SK-N-SH (cell line): ENCODE measurements around the gene PLXND1. TPM values are rescaled to one million over a fixed set of nuclear protein-coding genes. Genes with fewer than 3 reads are reported as not detected.

ENCODE experiments used
- CTCF ChIA-PET: fragments of 300-600, 350-600 bp; formaldehyde crosslinking; extraction: SDS; loops from one replicate; lab custom pipeline; 2021; lab: Yijun Ruan, JAX
- POLR2A ChIA-PET: fragments of 350-600 bp; sonication (Branson Sonifier 250); formaldehyde crosslinking; extraction: SDS; loops from one replicate; lab custom pipeline; 2020; ENCODE audit warnings: antibody characterized with exemption, inconsistent platforms; lab: Yijun Ruan, JAX
- DNase-seq: peaks from one replicate; pipeline ENCODE4 v3.0.0; 2012
- H2AFZ ChIP-seq: fragments of 200-600 bp; sonication (generic); 2 replicates; pipeline ENCODE4 v1.8.1; 2016; ENCODE audit warnings: antibody characterized with exemption, mild to moderate bottlenecking, low read depth
- H3F3A ChIP-seq: fragments of 200-600 bp; sonication (generic); replicated peaks from 2 replicates; pipeline ENCODE3; 2016; ENCODE audit warnings: antibody characterized with exemption, mild to moderate bottlenecking; ENCODE audit not compliant: insufficient read depth
- H3K27ac ChIP-seq, 2 experiments: fragments of 200-500 bp in 1 of 2; fragments of 200-600 bp in 1 of 2; sonication (Bioruptor generic) in 1 of 2; sonication (generic), shearing (Covaris generic) in 1 of 2; 2 replicates each; pipeline versions ENCODE4 v1.5.1 to v1.6.1; 2014 to 2016; ENCODE audit warnings: low read depth in 2 of 2, inconsistent platforms in 1 of 2, low read length in 1 of 2, mild to moderate bottlenecking in 1 of 2, mixed read lengths in 1 of 2
- H3K27me3 ChIP-seq: fragments of 200-600 bp; sonication (generic), shearing (Covaris generic); 2 replicates; pipeline ENCODE4 v1.6.1; 2016; ENCODE audit warnings: mixed run types; ENCODE audit not compliant: insufficient read depth
- H3K36me3 ChIP-seq, 2 experiments: fragments of 200-500 bp in 1 of 2; fragments of 200-600 bp in 1 of 2; sonication (Bioruptor generic) in 1 of 2; sonication (generic) in 1 of 2; replicated peaks in 1 of 2; 2 replicates each; pipeline versions ENCODE3 to v1.5.1; 2014 to 2016; ENCODE audit warnings: low read length in 1 of 2, mild to moderate bottlenecking in 1 of 2; ENCODE audit not compliant: insufficient read depth in 2 of 2, control insufficient read depth in 1 of 2
- H3K4me1 ChIP-seq, 2 experiments: fragments of 200-500 bp in 1 of 2; fragments of 200-600 bp in 1 of 2; sonication (Bioruptor generic) in 1 of 2; sonication (generic), shearing (Covaris generic) in 1 of 2; 2 replicates each; pipeline versions ENCODE4 v1.5.1 to v1.6.1; 2014 to 2016; ENCODE audit warnings: low read depth in 1 of 2, low read length in 1 of 2, mixed run types in 1 of 2; ENCODE audit not compliant: insufficient read depth in 2 of 2, control insufficient read depth in 1 of 2
- H3K4me2 ChIP-seq: fragments of 200-600 bp; sonication (generic), shearing (Covaris generic); 2 replicates; pipeline ENCODE4 v1.6.1; 2017; ENCODE audit warnings: mixed run types
- H3K4me3 ChIP-seq, 2 experiments: fragments of 200-500 bp in 1 of 2; fragments of 200-600 bp in 1 of 2; sonication (Bioruptor generic) in 1 of 2; sonication (generic), shearing (Covaris generic) in 1 of 2; 2 replicates each; pipeline versions ENCODE4 v1.5.1 to v1.8.1; 2014 to 2016; ENCODE audit warnings: low read depth in 2 of 2, inconsistent platforms in 1 of 2, low read length in 1 of 2, mild to moderate bottlenecking in 1 of 2, mixed read lengths in 1 of 2, moderate library complexity in 1 of 2
- H3K79me2 ChIP-seq: fragments of 200-600 bp; sonication (generic); 2 replicates; pipeline ENCODE4 v1.8.1; 2017; ENCODE audit warnings: mild to moderate bottlenecking; ENCODE audit not compliant: insufficient read depth
- H3K9ac ChIP-seq: fragments of 200-600 bp; sonication (generic); 2 replicates; pipeline ENCODE4 v1.6.1; 2017; ENCODE audit warnings: mixed run types
- H3K9me2 ChIP-seq: fragments of 200-600 bp; sonication (generic); 2 replicates; pipeline ENCODE4 v1.6.1; 2017; ENCODE audit warnings: mixed run types
- H3K9me3 ChIP-seq: fragments of 200-600 bp; sonication (generic); 2 replicates; pipeline ENCODE4 v1.6.1; 2017; ENCODE audit warnings: mixed run types, mild to moderate bottlenecking, moderate library complexity
- H4K20me1 ChIP-seq: fragments of 200-600 bp; sonication (generic); 2 replicates; pipeline ENCODE4 v1.6.1; 2017; ENCODE audit warnings: mild to moderate bottlenecking, mixed run types; ENCODE audit not compliant: insufficient read depth
- CHD2 ChIP-seq: fragments of 150-350 bp; IDR thresholded peaks from 2 replicates; pipeline ENCODE4 v1.6.1; 2018; ENCODE audit warnings: low read length; ENCODE audit not compliant: partially characterized antibody
- ELF1 ChIP-seq: IDR thresholded peaks from 2 replicates; pipeline ENCODE4 v1.4.0; 2012
- EZH2phosphoT487 ChIP-seq: fragments of 200-600 bp; sonication (generic); IDR thresholded peaks from 2 replicates; pipeline ENCODE4 v1.6.1; 2017; ENCODE audit warnings: low read depth, mixed run types, mild to moderate bottlenecking, antibody characterized with exemption, moderate library complexity, borderline replicate concordance
- FOXM1 ChIP-seq: IDR thresholded peaks from 2 replicates; pipeline ENCODE4 v1.4.0; 2012; ENCODE audit warnings: low read depth, mild to moderate bottlenecking
- IRF3 ChIP-seq: fragments of 150-350 bp; IDR thresholded peaks from 2 replicates; pipeline ENCODE4 v1.6.1; 2016; ENCODE audit warnings: mild to moderate bottlenecking, low read depth, low read length
- MAX ChIP-seq: IDR thresholded peaks from 2 replicates; pipeline ENCODE4 v1.4.0; 2012; ENCODE audit warnings: low read depth
- MXI1 ChIP-seq: IDR thresholded peaks from 2 replicates; pipeline ENCODE4 v1.6.1; 2012; ENCODE audit warnings: mild to moderate bottlenecking, low read depth, low read length, improper control_type of control experiment
- NFIC ChIP-seq: IDR thresholded peaks from 2 replicates; pipeline ENCODE4 v1.4.0; 2012; ENCODE audit warnings: borderline replicate concordance
- PBX3 ChIP-seq: IDR thresholded peaks from 2 replicates; pipeline ENCODE4; 2012
- RAD21 ChIP-seq: IDR thresholded peaks from 2 replicates; pipeline ENCODE4 v1.6.1; 2012; ENCODE audit warnings: mild to moderate bottlenecking, low read length
- REST ChIP-seq: IDR thresholded peaks from 2 replicates; pipeline ENCODE4 v1.6.1; 2012; ENCODE audit warnings: mild to moderate bottlenecking, low read depth, low read length, moderate library complexity
- RXRA ChIP-seq: IDR thresholded peaks from 2 replicates; pipeline ENCODE4 v1.4.0; 2012; ENCODE audit warnings: low read depth, mild to moderate bottlenecking, borderline replicate concordance
- SMC3 ChIP-seq: IDR thresholded peaks from 2 replicates; pipeline ENCODE4 v1.6.1; 2012; ENCODE audit warnings: low read depth, low read length, improper control_type of control experiment
- USF2 ChIP-seq: fragments of 150-350 bp; IDR thresholded peaks from 2 replicates; pipeline ENCODE4 v1.6.1; 2017; ENCODE audit warnings: antibody characterized with exemption, low read length, low read depth, borderline replicate concordance
- WGBS: methylation state at CpG from one replicate; pipeline ENCODE4 v1.1.6; 2017; ENCODE audit warnings: low lambda C conversion rate; 5-methylcytosine and 5-hydroxymethylcytosine counted together
- polyA plus RNA-seq, 3 experiments: library from polyadenylated mRNA; depleted of rRNA; stranded (reverse); fragments of >200 nt; gene quantifications; 2 replicates each; pipeline ENCODE4 v1.2.3, GENCODE V29; 2012

The PLXND1 gene
- polyA plus RNA-seq, 1 of the 3 experiments (the other 2 are of a cell fraction), result 53.5 TPM

- Histone ChIP-seq H3K4me3 (no peak overlapping the region), H3K36me3 (no peaks in the 10 kb centered on the region), H3F3A (peaks cover 6% of the 10 kb centered on the region), H2AFZ (no peak overlapping the region), H4K20me1 (peaks cover 10% of the 10 kb centered on the region), H3K9me2 (no peaks in the 10 kb centered on the region), H3K27me3 (no peaks in the 10 kb centered on the region), H3K9ac (no peak overlapping the region), H3K79me2 (peaks cover 42% of the 10 kb centered on the region), H3K4me1 (peaks cover 2 to 23% of the 10 kb centered on the region in 2 experiments; a peak in 3 of 4 replicates), H3K27ac (peak overlapping the region in 1 of 2 experiments; percentile 36; a peak in 1 of 4 replicates), H3K4me2 (peak overlapping the region; percentile 26; the same call in 1 of the 2 replicates), H3K9me3 (no peaks in the 10 kb centered on the region)
- POLR2A ChIA-PET, result no interaction called here
- TF ChIP-seq NFIC, result no peak
- TF ChIP-seq REST, result peak; percentile 75
- TF ChIP-seq MAX, result no peak
- 80% methylated on average over 1 of the region's 5 CpGs for WGBS
- CTCF ChIA-PET, result interaction anchor here (0.6 to 1.1 kb wide), 3 partner anchors 9 to 167 kb away, joined by 3 to 4 read pairs (median 3); no protein-coding TSS in a partner anchor
- no peak for DNase-seq
These were observed 6.9 kb downstream of the PLXND1 start for GRCh38 chr3:129599607-129600006.

GRCh38 chr3:129599073-129599472 is 7.4 kb downstream of the PLXND1 start:
- Histone ChIP-seq H3K79me2 (peaks cover 38% of the 10 kb centered on the region), H3F3A (peaks cover 7% of the 10 kb centered on the region), H3K27me3 (no peaks in the 10 kb centered on the region), H3K9ac (no peak overlapping the region), H3K4me1 (peaks cover 2 to 23% of the 10 kb centered on the region in 2 experiments; a peak in 3 of 4 replicates), H3K4me3 (no peak overlapping the region), H3K36me3 (no peaks in the 10 kb centered on the region), H2AFZ (no peak overlapping the region), H3K27ac (peak overlapping the region in 1 of 2 experiments; percentile 36; a peak in 1 of 4 replicates), H3K9me2 (no peaks in the 10 kb centered on the region), H3K4me2 (peak overlapping the region; percentile 26; the same call in 1 of the 2 replicates), H4K20me1 (peaks cover 5% of the 10 kb centered on the region; the same call in 1 of the 2 replicates), H3K9me3 (no peaks in the 10 kb centered on the region)
- no peak for TF ChIP-seq CHD2
- TF ChIP-seq RAD21, result no peak
- TF ChIP-seq FOXM1, result no peak
- TF ChIP-seq EZH2phosphoT487, result no peak
- no peak for TF ChIP-seq NFIC
- TF ChIP-seq ELF1, result no peak
- TF ChIP-seq USF2, result no peak
- no peak for TF ChIP-seq PBX3
- TF ChIP-seq SMC3, result no peak
- no peak for TF ChIP-seq MXI1
- TF ChIP-seq RXRA, result no peak
- no peak for TF ChIP-seq IRF3
- no peak for DNase-seq
- POLR2A ChIA-PET, result no interaction called here
- 97% methylated on average over 18 of the region's 19 CpGs for WGBS
- CTCF ChIA-PET, result interaction anchor here (1.1 kb wide), 1 partner anchor 10 kb away, joined by 4 read pairs; no protein-coding TSS in a partner anchor
